Rectal smooth muscle tissue (tissue), 1 donor: ENCODE measurements around the gene IPO13.

ENCODE experiments used
- H3K27ac ChIP-seq: one replicate; pipeline ENCODE4 v1.7.0; 2013; ENCODE audit warnings: low read depth, low read length, inconsistent platforms
- H3K27me3 ChIP-seq: one replicate; pipeline ENCODE4 v1.7.0; 2013; ENCODE audit warnings: low read length; ENCODE audit not compliant: control insufficient read depth, insufficient read depth
- H3K36me3 ChIP-seq: one replicate; pipeline ENCODE4 v1.7.0; 2013; ENCODE audit warnings: low read length; ENCODE audit not compliant: control insufficient read depth, insufficient read depth
- H3K4me1 ChIP-seq: one replicate; pipeline ENCODE4 v1.7.0; 2013; ENCODE audit warnings: low read length; ENCODE audit not compliant: control insufficient read depth, insufficient read depth
- H3K4me3 ChIP-seq: one replicate; pipeline ENCODE4 v1.7.0; 2013; ENCODE audit warnings: low read length
- H3K9ac ChIP-seq: one replicate; pipeline ENCODE4 v1.7.0; 2013; ENCODE audit warnings: low read length

The IPO13 gene

DNA sequence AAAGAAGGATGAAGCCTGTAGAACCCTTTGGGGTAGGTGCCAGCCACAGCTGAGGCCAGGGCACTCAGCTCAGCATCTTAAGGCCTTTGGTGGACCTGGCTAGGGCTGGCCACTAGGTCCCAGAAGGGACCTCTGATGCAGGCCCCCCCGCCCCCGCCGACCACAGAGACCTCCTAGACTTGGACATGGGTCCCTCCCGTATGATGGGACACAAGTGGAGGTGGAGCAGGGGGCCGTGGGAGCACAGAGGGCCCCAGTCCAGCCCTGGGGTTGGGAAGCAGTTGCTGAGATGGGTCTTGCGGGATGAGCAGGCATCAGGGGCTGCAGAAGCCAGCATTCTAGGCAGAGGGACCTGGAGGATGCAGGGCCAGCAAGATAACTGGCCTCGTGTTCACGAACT is 35.5 kb downstream of the IPO13 start:
- H3K27ac ChIP-seq = no peak overlapping the region
- H3K36me3 ChIP-seq = peaks cover 9% of the 10 kb centered on the region
- H3K9ac ChIP-seq = no peak overlapping the region
- H3K27me3 ChIP-seq = no peaks in the 10 kb centered on the region
- H3K4me3 ChIP-seq = no peak overlapping the region
- H3K4me1 ChIP-seq = peaks cover 4% of the 10 kb centered on the region

DNA sequence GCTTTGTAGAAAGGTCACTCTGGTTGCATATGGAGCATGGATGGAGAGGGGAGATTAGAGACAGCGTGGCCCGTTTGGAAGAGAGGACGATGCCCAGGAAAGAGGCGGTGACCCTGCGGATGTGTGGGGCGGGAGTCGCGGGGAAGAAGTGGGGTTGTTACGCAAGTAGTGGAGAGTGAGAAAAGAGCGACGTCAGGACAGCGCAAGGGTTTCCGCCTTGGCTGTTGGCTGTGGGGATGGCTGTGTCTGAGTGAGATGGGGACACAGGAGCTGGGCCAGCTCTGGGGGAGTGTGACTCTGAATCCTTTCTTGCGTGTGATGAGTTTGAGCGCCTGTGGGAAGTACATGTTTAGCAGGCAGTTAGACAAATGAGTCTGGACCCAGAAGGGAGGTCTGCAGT is 36.1 kb downstream of the IPO13 start:
- no peak overlapping the region for H3K9ac ChIP-seq
- peaks cover 5% of the 10 kb centered on the region for H3K36me3 ChIP-seq

DNA sequence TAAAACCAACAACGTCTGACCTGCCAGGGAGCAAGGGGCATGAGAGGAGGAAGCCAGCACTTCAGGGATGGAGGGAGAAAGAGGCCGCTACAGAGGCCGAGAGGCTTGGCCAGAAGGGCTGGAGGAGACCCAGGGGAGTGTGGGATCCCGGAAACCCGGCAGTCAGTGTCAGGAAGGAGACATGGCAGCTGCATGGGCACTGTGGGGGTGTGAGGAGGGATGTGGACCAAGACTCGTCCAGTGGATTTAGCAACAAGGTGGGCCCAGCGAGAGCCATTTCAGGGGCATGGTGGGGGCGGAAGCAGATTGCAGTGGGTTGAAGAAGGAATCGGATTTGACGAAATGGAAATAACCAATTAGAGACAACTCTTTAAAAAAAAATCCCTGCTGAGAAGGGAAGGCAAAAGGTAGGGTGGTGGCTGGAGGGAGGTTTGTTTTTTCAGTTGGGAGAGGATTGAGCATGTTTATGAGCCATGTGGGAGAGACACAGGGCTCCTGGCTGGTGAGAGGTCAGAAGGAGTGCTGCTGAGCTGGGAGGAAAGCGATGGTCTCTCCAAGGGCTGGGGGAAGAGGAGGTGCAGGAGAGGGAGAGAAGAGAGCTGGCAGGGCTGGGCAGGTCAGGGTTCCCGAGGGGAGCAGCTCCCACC is 36.6 kb downstream of the IPO13 start:
- no peak overlapping the region for H3K9ac ChIP-seq

More for the DNA sequence above, 36.1 kb downstream of the IPO13 start:
- Histone ChIP-seq H3K4me1 (peaks cover 4% of the 10 kb centered on the region), H3K27me3 (no peaks in the 10 kb centered on the region), H3K27ac (no peak overlapping the region), H3K4me3 (no peak overlapping the region)

DNA sequence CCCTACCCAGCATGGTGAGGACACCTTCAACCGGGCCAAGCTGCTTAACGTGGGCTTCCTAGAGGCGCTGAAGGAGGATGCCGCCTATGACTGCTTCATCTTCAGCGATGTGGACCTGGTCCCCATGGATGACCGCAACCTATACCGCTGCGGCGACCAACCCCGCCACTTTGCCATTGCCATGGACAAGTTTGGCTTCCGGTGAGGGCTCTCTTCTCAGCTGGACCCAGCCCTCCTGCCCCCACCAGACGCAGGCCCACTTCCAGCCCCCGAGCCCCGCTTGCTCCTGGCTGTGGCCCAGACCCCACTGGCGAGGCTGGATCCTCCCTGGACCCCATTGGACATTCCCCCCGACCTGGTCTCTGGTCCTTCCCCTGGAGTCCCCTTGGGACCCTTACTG is 38.1 kb downstream of the IPO13 start:
- Histone ChIP-seq H3K27me3 (no peaks in the 10 kb centered on the region), H3K4me1 (peaks cover 3% of the 10 kb centered on the region), H3K4me3 (no peak overlapping the region), H3K9ac (no peak overlapping the region), H3K36me3 (no peaks in the 10 kb centered on the region), H3K27ac (no peak overlapping the region)

More for the DNA sequence above, 36.6 kb downstream of the IPO13 start:
- H3K4me3 ChIP-seq = no peak overlapping the region
- H3K4me1 ChIP-seq = peaks cover 4% of the 10 kb centered on the region
- H3K27ac ChIP-seq = no peak overlapping the region
- no peaks in the 10 kb centered on the region for H3K27me3 ChIP-seq
- H3K36me3 ChIP-seq = no peaks in the 10 kb centered on the region

DNA sequence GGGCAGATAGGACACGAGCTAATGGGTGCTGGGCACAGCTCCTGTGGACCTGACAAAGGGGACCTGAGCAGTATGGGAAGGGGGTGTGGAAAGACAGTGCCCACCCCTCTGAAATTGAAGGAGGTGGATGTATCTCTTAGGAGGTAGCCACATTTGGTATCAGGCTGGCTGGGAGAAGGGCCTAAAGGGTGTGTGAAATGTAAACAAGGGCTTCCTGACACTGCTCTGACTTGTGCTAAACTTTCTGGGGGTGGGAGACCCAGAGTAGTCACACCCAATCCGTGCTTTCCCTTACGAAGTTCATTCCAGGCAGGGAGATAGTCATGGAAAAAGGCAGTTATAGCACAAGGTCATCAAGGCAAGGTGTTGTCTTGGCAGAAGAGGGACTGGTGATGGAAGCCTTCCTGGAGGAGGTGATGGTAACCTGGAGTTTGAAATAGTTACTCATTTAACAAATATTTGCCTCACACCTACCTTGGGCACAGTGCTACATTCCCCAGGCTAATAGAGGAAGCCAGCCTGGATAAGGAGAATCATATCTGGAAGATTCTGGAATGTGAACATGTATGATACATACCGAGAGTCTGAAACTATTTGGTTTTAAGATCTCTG is 39.3 kb downstream of the IPO13 start:
- Histone ChIP-seq H3K4me1 (peaks cover 4% of the 10 kb centered on the region), H3K4me3 (no peak overlapping the region), H3K36me3 (no peaks in the 10 kb centered on the region), H3K9ac (no peak overlapping the region), H3K27me3 (no peaks in the 10 kb centered on the region), H3K27ac (no peak overlapping the region)

DNA sequence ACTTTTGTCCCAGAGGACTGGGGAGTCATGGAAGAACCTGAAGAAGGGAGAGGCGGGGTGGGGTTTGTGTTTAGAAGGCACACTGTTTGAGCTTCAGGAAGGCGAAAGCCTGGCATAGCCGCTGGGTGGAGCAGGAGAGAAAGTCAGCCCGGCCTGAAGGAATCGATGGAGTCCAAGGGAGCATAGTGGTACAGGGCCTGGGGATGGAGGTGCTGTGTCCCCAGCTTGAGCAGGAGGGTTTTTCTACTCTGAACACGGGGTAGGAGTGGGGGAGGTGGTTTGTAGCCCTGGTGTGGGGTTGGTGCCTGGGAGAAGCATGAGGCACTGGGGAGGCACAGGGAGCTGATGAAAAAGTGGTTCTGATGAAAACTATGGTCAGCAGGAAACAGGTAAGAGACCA is 40.0 kb downstream of the IPO13 start:
- Histone ChIP-seq H3K4me1 (peaks cover 4% of the 10 kb centered on the region), H3K36me3 (no peaks in the 10 kb centered on the region), H3K27me3 (no peaks in the 10 kb centered on the region), H3K4me3 (no peak overlapping the region), H3K27ac (no peak overlapping the region), H3K9ac (no peak overlapping the region)

DNA sequence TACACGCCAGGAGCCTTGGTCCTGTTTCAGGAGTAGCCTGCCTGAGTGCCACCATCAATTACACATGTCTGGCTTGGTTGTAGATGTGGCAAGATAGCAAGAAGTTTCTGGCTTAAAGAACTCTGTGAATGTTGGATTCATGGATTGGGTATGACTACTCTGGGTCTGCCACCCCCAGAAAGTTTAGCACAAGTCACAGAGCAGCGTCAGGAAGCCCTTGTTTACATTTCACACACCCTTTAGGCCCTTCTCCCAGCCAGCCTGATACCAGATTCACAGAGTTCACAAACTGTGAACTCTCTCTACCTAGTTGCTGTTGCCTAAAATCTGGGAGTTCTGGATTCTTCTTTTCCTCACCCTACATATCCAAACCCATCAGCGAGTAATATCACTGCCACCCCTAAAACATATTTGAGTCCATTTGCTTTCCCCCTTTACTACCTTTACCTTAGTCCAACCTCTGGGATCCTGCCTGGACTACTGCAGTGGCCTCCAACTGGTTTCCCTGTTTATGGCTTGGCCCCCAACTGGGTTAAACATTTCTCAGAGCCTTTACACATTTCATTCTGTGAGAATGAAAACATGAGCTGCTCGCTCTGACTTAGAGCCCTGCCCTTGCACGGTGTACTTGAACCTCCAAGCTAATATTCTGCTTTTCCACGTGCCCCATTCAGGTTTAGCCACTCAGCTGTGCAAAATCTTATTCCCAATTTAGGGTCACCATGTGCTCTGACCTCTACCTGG is 40.6 kb downstream of the IPO13 start:
- H3K9ac ChIP-seq = no peak overlapping the region
- no peaks in the 10 kb centered on the region for H3K36me3 ChIP-seq
- H3K27ac ChIP-seq = no peak overlapping the region
- H3K4me1 ChIP-seq = peaks cover 4% of the 10 kb centered on the region
- no peaks in the 10 kb centered on the region for H3K27me3 ChIP-seq
- no peak overlapping the region for H3K4me3 ChIP-seq

DNA sequence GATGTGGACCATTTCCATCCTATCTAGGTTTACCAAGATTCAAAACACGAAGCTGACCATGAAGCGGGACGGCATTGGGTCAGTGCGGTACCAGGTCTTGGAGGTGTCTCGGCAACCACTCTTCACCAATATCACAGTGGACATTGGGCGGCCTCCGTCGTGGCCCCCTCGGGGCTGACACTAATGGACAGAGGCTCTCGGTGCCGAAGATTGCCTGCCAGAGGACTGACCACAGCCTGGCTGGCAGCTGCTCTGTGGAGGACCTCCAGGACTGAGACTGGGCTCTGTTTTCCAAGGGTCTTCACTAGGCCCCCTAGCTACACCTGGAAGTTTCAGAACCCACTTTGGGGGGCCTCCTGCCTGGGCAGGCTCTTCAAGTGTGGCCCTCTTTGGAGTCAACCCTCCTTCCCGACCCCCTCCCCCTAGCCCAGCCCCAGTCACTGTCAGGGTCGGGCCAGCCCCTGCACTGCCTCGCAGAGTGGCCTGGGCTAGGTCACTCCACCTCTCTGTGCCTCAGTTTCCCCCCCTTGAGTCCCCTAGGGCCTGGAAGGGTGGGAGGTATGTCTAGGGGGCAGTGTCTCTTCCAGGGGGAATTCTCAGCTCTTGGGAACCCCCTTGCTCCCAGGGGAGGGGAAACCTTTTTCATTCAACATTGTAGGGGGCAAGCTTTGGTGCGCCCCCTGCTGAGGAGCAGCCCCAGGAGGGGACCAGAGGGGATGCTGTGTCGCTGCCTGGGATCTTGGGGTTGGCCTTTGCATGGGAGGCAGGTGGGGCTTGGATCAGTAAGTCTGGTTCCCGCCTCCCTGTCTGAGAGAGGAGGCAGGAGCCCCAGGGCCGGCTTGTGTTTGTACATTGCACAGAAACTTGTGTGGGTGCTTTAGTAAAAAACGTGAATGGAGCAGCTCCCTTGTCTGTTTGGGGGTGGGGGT is 43.8 kb downstream of the IPO13 start:
- H3K4me1 ChIP-seq = peaks cover 4% of the 10 kb centered on the region
- no peak overlapping the region for H3K9ac ChIP-seq
- H3K36me3 ChIP-seq = no peaks in the 10 kb centered on the region
- H3K4me3 ChIP-seq = peak overlapping the region; percentile 56
- H3K27ac ChIP-seq = no peak overlapping the region
- no peaks in the 10 kb centered on the region for H3K27me3 ChIP-seq

DNA sequence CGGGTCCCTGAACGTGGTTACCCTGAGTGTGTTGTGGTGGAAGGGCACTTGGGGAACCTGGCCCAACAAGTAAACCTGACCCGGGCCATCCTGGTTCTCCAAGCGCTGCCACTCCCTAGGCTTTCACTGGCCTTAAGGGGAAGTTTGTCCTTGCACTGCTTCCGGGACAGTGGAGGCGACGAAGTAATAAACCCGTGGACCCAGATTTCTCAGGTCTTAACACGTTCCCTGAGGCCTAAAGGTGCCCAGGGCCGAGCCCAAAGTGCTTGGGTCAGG is 44.4 kb downstream of the IPO13 start:
- no peak overlapping the region for H3K9ac ChIP-seq
- no peaks in the 10 kb centered on the region for H3K36me3 ChIP-seq
- H3K4me3 ChIP-seq = peak overlapping the region; percentile 56
- H3K27me3 ChIP-seq = no peaks in the 10 kb centered on the region
- peak overlapping the region; percentile 38 for H3K27ac ChIP-seq
- H3K4me1 ChIP-seq = peaks cover 4% of the 10 kb centered on the region

DNA sequence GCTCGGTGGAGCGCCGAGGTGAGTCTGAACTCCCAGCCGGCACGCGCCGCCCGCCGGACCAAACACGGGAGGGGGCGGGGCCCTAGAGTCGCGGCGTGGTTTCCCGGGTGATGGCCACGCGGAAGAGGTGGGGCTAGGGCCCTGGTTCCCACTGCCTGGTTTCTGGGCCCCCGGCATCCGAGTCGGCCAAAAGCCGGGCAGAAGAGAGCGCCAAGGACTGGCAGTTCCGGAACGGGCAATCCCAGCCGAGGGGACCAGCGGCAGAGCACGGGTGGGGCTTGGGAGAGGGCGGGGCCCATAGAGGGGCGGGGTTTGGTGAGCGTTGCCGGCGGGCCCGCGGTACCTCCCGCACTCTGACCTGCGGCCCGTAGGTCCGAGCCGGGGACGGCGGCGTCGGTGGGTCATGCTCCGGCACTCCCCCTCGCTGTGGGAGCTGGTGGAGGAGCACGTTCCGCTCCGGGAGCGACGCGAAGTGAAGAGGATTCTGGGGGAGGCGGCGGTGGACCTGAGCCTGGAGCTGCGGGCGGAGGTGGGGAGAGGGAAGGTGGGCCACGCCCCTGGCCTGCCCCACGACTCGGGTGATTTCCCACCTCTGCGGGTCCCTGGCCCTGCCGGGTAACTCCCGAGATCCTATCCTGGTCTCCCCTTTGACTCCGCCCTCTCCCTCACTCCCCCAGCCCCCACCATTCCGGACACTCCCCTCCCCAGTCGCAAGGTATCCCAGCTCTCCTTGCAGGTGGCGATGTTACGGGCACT is 44.9 kb downstream of the IPO13 start, which contains the start of gene CCDC24:
Gene CCDC24 (plus strand): TSS at position 124 of the 756 bp plus-strand sequence. CDS start 280 bp downstream, at position 404.
- H3K27ac ChIP-seq = peak within 1 kb of the TSS; percentile 38

DNA sequence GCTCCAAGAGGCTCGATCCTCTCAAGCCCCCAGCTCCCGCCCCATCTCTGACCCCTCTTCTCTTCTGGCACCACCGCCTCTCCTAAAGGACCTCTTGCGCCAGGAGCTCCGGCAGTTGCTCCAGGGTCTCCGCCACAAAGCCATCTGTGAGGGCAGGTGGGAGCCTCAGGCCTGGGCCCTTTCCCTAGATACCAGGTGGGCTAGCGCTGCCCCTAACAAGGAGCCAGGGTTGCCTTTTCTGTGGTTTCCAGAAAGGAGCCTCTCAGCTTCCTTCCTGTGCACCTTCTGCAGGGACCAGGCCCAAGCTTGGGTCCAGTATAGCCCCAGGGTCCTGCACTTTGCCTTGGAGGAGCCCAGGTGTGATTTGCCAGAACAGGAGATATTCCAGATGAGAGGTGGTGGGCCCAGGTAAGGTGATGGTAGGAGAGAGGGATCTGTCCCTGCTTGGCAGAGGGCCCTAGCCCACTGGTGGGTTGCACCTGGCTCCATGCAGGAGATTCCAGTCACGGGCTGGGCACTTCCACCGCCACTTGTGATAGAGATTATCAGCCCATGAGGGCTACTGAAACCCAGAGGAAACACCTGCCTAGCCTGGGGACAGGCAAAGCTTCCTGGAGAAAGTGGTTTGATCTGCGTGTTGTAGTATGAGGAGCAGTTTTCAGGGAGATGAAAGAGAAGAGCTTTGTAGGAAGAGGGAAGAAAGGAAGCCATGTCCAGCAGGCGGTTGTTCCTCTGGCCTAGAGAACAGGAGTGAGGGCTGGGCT is 45.7 kb downstream of the IPO13 start:
- H3K27me3 ChIP-seq = no peaks in the 10 kb centered on the region
- H3K36me3 ChIP-seq = no peaks in the 10 kb centered on the region
- H3K27ac ChIP-seq = no peak overlapping the region
- H3K4me3 ChIP-seq = peak overlapping the region; percentile 56
- H3K4me1 ChIP-seq = peaks cover 4% of the 10 kb centered on the region
- H3K9ac ChIP-seq = peak overlapping the region; percentile 57

More for the DNA sequence above, 44.9 kb downstream of the IPO13 start, which contains the start of gene CCDC24:
- no peaks in the 10 kb centered on the region for H3K27me3 ChIP-seq
- H3K9ac ChIP-seq = peak within 1 kb of the TSS; percentile 57
- H3K36me3 ChIP-seq = no peaks in the 10 kb centered on the region
- peaks cover 4% of the 10 kb centered on the region for H3K4me1 ChIP-seq
- peak within 1 kb of the TSS; percentile 56 for H3K4me3 ChIP-seq
